ENCODE results near the gene ABCC1. TPM values are rescaled to one million over a fixed set of nuclear protein-coding genes. Genes with fewer than 3 reads are reported as not detected.
A peak's percentile ranks its signal among the peaks of the same experiment; 100 is the strongest.

The ABCC1 gene
- total and polyA plus RNA-seq, 2 of the 4 experiments (the other 2 are of a cell fraction) = 39.4 to 66.0 TPM

DNA sequence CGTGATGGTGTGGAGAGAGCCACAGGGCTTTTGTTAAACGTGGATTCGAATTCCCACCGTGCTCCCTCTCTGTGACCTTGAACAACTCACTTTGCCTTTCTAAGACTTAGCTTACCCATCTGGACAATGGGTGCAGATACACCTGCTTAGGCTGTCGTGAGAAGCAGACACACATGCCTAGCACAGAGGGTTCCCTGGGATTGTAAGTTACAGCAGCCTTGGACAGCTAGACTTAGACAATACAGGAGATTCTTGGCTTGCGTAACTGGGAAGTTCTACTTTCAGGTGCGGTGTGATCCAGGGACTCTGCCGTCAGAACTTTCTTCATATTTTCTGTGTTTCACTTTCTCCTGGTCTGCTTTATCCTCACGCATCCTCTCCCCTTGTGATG is 127.0 kb downstream of the ABCC1 start:
- no peak overlapping the region for H4K91ac ChIP-seq (ENCODE audit: insufficient read depth, low read depth, low read length)
- no peak overlapping the region for H3K23ac ChIP-seq (ENCODE audit: low read depth, low read length)
- no peak overlapping the region for H2BK15ac ChIP-seq (ENCODE audit: low read depth, low read length)
- peaks cover 79% of the 10 kb centered on the region for H3K36me3 ChIP-seq (ENCODE audit: control insufficient read depth, insufficient read depth, low read length)
- no TSS peak for BruUV-seq (replicated peaks)
- no peak overlapping the region for H3K4me2 ChIP-seq (ENCODE audit: low read depth, low read length)
- H3K27ac ChIP-seq (ENCODE audit: insufficient read depth, low read length) = peak overlapping the region; percentile 21; the same call in 1 of the 2 replicates
- H2AFZ ChIP-seq (replicated peaks; ENCODE audit: low read length, poor library complexity) = peak overlapping the region; percentile 57
- WGBS, 2 experiments (ENCODE audit: extremely low coverage in 2 of 2, insufficient read length in 1 of 2) = 100% methylated on average over 2 of the region's 9 CpGs; no CpG with 5 or more reads in 1 of the 2 experiments
- H3K4me3 ChIP-seq (ENCODE audit: insufficient read depth, low read depth, low read length) = no peak overlapping the region
- ATAC-seq (ENCODE audit: low read depth) = no peak
- H2AK9ac ChIP-seq (replicated peaks; ENCODE audit: low read depth, low read length, poor library complexity) = no peak overlapping the region
- ChIA-PET CTCF (interaction anchor here (1.0 kb wide), 1 partner anchor 474 kb away, joined by 3 read pairs; no protein-coding TSS in a partner anchor), POLR2A (ENCODE audit: unreplicated experiment) (no interaction called here)
- no peak overlapping the region for H3K9ac ChIP-seq (ENCODE audit: low read depth, low read length)
- no peak overlapping the region for H2BK120ac ChIP-seq (ENCODE audit: low read depth, low read length)
- H2AK5ac ChIP-seq (ENCODE audit: low read depth, low read length) = peak overlapping the region; percentile 23; the same call in 1 of the 2 replicates
- intact Hi-C loops (cut with micrococcal nuclease) = no loop called here
- H3K18ac ChIP-seq (ENCODE audit: low read depth, low read length) = peak overlapping the region; percentile 13; the same call in 1 of the 2 replicates
- peaks cover 22% of the 10 kb centered on the region for H4K20me1 ChIP-seq (ENCODE audit: insufficient read depth, low read length)
- dilution Hi-C loops (cut with HindIII; ENCODE audit: low sequenced_read_pairs, unreplicated experiment) = no loop called here
- in situ Hi-C loops (cut with MboI; ENCODE audit: low sequenced_read_pairs) = no loop called here
- H3K14ac ChIP-seq (replicated peaks; ENCODE audit: low read depth, low read length) = 0 out of 2 replicates have a peak overlapping the region, but pooled peaks have one; percentile 31
- no peak overlapping the region for H3K56ac ChIP-seq (ENCODE audit: extremely low read depth, insufficient read depth, low read length)
- H3K9me3 ChIP-seq (ENCODE audit: control insufficient read depth, insufficient read depth, low read length) = no peaks in the 10 kb centered on the region
- H2BK20ac ChIP-seq (ENCODE audit: low read depth, low read length) = no peak overlapping the region; the same call in 1 of the 2 replicates
- peak overlapping the region in 1 of 2 experiments; percentile 22; a peak in 1 of 4 replicates for H4K8ac ChIP-seq (ENCODE audit: low read depth in 2 of 2, low read length in 2 of 2)
- no peaks in the 10 kb centered on the region for H3K27me3 ChIP-seq (ENCODE audit: control insufficient read depth, insufficient read depth, low read length)
- peaks cover 34 to 80% of the 10 kb centered on the region in 2 experiments for H3K79me1 ChIP-seq (ENCODE audit: low read depth in 1 of 2, low read length in 2 of 2)
- H2BK5ac ChIP-seq (ENCODE audit: low read depth, low read length, poor library complexity, severe bottlenecking) = peak overlapping the region; percentile 1
- H3K9me1 ChIP-seq (ENCODE audit: insufficient read depth, low read length) = peaks cover 43% of the 10 kb centered on the region
- peak overlapping the region; percentile 91 for H3K4ac ChIP-seq (ENCODE audit: low read depth, low read length)
- H3K4me1 ChIP-seq (ENCODE audit: control insufficient read depth, insufficient read depth, low read length) = peaks cover 33% of the 10 kb centered on the region
- H4K5ac ChIP-seq (ENCODE audit: low read depth, low read length) = no peak overlapping the region
- no peak for DNase-seq
- no peak for TF ChIP-seq MXI1 (IDR thresholded peaks at IDR 0.05; ENCODE audit: borderline replicate concordance, low read depth, low read length)
- TF ChIP-seq MAFK (IDR thresholded peaks at IDR 0.05; ENCODE audit: low read depth, low read length) = no peak
- no peak for TF ChIP-seq SMC3 (IDR thresholded peaks at IDR 0.05; ENCODE audit: low read depth, low read length)
- no peak for TF ChIP-seq CHD1 (IDR thresholded peaks at IDR 0.05; ENCODE audit: low read depth, low read length)
- TF ChIP-seq, protein P1, sequence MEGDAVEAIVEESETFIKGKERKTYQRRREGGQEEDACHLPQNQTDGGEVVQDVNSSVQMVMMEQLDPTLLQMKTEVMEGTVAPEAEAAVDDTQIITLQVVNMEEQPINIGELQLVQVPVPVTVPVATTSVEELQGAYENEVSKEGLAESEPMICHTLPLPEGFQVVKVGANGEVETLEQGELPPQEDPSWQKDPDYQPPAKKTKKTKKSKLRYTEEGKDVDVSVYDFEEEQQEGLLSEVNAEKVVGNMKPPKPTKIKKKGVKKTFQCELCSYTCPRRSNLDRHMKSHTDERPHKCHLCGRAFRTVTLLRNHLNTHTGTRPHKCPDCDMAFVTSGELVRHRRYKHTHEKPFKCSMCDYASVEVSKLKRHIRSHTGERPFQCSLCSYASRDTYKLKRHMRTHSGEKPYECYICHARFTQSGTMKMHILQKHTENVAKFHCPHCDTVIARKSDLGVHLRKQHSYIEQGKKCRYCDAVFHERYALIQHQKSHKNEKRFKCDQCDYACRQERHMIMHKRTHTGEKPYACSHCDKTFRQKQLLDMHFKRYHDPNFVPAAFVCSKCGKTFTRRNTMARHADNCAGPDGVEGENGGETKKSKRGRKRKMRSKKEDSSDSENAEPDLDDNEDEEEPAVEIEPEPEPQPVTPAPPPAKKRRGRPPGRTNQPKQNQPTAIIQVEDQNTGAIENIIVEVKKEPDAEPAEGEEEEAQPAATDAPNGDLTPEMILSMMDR (conservative IDR thresholded peaks at IDR 0.05; ENCODE audit: low read depth, low read length) = no peak
- TF ChIP-seq FOS (IDR thresholded peaks at IDR 0.05; ENCODE audit: low read depth, low read length) = no peak
- no peak for TF ChIP-seq POLR2A (IDR thresholded peaks at IDR 0.05; ENCODE audit: low read depth, low read length)
- TF ChIP-seq, protein P2, sequence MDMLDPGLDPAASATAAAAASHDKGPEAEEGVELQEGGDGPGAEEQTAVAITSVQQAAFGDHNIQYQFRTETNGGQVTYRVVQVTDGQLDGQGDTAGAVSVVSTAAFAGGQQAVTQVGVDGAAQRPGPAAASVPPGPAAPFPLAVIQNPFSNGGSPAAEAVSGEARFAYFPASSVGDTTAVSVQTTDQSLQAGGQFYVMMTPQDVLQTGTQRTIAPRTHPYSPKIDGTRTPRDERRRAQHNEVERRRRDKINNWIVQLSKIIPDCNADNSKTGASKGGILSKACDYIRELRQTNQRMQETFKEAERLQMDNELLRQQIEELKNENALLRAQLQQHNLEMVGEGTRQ (IDR thresholded peaks at IDR 0.05; ENCODE audit: low read depth, low read length) = no peak
- no peak for TF ChIP-seq NFE2L2 (IDR thresholded peaks at IDR 0.05; ENCODE audit: low read depth, low read length)
- TF ChIP-seq CEBPB (IDR thresholded peaks at IDR 0.05; ENCODE audit: low read depth, low read length) = no peak
- TF ChIP-seq, protein P3, sequence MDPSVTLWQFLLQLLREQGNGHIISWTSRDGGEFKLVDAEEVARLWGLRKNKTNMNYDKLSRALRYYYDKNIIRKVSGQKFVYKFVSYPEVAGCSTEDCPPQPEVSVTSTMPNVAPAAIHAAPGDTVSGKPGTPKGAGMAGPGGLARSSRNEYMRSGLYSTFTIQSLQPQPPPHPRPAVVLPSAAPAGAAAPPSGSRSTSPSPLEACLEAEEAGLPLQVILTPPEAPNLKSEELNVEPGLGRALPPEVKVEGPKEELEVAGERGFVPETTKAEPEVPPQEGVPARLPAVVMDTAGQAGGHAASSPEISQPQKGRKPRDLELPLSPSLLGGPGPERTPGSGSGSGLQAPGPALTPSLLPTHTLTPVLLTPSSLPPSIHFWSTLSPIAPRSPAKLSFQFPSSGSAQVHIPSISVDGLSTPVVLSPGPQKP (IDR thresholded peaks at IDR 0.05; ENCODE audit: borderline replicate concordance, low read depth, low read length) = no peak
- TF ChIP-seq RCOR1 (IDR thresholded peaks at IDR 0.05; ENCODE audit: insufficient replicate concordance, low read length) = no peak
- TF ChIP-seq RFX5 (IDR thresholded peaks at IDR 0.05; ENCODE audit: low read depth, low read length) = no peak
- TF ChIP-seq BHLHE40 (IDR thresholded peaks at IDR 0.05; ENCODE audit: low read depth, low read length) = no peak
- no peak for TF ChIP-seq RAD21 (IDR thresholded peaks at IDR 0.05; ENCODE audit: low read length)
- TF ChIP-seq MAZ (IDR thresholded peaks at IDR 0.05; ENCODE audit: borderline replicate concordance, low read depth, low read length) = no peak

All from IMR-90 (cell line).